ENCODE measurements around the gene OR52M1.
"Not testable (repeated sequence)": the region's sequence is repeated elsewhere in the genome, so short reads cannot be mapped to it uniquely, and the experiment has no call there.

OR52M1 gene

DNA sequence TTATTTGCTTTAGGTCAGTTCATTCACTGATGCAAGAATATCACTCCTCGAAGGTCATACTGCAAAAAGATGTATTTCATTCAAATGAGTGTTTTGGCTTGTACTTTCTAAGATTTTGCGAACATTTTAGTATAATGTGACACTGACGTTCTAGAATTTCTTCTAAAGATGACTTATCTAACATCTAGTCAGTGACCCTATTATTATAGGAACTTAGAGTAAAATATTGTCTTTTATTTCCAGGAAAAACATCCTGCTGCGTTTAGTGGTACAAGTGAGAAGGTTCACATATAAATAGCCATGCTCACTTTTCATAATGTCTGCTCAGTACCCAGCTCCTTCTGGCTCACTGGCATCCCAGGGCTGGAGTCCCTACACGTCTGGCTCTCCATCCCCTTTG lies at the start of gene OR52M1:
OR52M1 (plus strand) TSS at position 301 of the 400 bp plus-strand sequence; CDS start at position 301, 0 bp downstream.
- no peak for FAIRE-seq
- no peak for DNase-seq (ENCODE audit: extremely low spot score, insufficient read length, low read depth)

- DNase-seq (ENCODE audit: extremely low spot score, insufficient read length, low read depth) = no peak
- no peak for FAIRE-seq
These were observed 49.5 kb upstream of the OR52M1 start for GRCh38 chr11:4495487-4495886.

DNA sequence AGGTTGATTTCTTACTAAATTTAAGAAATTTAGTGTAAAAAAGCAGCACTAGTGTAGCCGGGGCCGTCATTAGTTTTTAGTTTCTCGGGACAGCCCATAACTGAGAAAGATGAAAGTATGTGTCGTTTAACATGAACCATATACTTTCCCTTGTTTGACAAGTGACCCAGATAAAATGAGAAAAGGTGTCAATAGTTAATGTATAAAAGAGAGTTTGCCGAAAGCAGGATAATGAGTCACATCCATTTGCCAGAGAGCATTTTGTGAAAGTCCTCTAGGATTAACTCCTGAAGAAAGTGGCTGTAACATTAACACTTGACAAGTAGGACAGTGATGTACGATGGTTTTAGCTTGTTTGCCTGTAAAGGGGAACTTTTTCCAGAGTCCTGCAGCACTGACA lies 49.0 kb upstream of the OR52M1 start:
- no peak for DNase-seq (ENCODE audit: extremely low spot score, insufficient read length, low read depth)
- no peak for FAIRE-seq

DNA sequence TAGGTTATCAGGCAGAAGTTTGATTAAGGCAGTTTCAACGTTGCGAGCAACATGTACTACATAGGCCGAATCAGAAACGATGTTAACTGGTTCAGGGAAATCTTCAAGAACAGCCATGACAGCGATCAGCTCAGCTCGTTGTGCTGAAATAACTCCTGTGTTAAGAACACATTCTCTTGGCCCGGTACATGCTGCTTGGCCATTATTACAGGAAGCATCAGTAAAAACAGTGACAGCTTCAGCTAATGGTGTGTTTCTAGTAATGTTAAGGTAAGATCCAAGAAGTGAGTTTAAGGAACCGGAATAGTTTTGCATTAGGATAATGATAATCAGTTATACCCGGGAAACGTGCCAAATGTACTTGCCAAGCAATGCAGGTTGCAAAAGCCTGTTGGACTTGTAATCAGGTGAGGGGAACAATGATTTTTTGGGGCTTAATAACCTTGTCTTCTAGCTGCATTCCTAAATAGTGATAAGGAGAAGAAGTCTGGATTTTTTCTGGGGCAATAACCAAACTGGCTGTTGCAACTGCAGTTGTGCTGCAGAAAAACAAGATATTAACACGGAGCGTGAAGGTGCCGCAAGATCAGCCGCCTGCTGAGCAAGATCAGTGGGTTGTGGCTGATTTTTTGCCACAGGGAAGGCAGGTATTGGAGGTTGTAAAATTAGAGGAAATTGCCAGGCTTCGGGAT lies 48.3 kb upstream of the OR52M1 start:
- DNase-seq (ENCODE audit: extremely low spot score, insufficient read length, low read depth) = no peak
- no peak for FAIRE-seq

GRCh38 chr11:4508886-4509285 lies 36.1 kb upstream of the OR52M1 start:
- DNase-seq (ENCODE audit: extremely low spot score, insufficient read length, low read depth) = no peak
- no peak for FAIRE-seq

GRCh38 chr11:4511282-4512245 lies 33.4 kb upstream of the OR52M1 start:
- no peak for DNase-seq (ENCODE audit: extremely low spot score, insufficient read length, low read depth)
- FAIRE-seq = no peak

DNA sequence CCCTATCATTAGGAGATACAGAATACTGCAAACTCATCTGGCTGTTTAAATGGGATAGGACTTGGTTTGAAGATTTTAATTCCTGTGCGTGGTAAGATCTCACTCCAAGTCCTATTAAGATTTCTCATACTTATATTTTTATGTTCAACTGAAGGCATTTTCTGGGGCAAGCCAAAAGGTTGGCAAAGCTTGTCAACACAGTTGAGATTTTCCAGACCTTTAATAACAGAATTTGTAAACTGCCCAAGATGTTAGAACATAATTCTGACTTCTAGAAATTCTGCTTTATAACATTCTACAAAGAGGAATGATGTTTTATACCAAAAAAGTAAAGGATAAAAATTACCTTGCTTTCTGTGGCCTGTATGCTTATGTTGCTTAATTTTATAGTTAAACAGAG lies 30.8 kb upstream of the OR52M1 start:
- no peak for DNase-seq (ENCODE audit: extremely low spot score, insufficient read length, low read depth)
- no peak for FAIRE-seq

DNA sequence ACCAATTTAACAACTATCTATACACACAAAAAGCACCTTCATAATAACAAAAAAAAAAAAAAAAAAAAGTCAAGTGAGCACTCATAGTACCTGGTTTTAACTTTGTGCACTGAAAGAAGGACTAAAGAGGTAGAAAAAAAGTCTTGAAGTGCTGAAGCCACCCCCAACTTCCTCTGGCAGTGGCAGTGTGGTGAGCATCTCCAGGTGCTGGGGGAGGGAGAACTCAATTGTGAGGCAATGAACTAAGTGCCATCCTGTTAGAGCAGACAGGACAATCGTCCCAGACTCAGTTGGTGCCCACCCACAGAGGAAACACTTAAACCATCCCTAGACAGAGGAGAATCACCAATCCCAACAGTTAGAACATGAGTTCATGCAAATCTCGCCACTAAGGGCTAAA lies 22.7 kb upstream of the OR52M1 start:
- FAIRE-seq (no peak), DNase-seq (ENCODE audit: extremely low spot score, insufficient read length, low read depth) (no peak)

DNA sequence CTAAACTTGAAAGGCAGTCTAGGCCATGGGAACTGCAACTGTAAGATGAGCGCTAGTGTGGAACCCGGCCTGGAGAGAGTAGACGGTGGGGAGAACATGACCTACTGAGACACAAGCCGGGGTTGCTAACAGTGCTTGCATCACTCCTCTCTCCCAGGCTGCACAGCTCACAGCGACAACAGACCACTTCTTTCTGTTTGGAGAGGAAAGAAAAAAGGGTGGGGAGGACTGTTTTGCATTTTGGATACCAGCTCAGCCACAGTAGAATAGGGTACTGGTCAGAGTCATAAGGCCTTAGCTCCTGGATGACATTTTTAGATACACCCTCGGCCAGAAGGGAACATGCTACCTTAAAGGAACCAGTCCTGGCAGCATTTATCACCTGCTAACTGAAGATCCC lies 22.2 kb upstream of the OR52M1 start:
- no peak for FAIRE-seq

GRCh38 chr11:4523666-4524065 lies 21.3 kb upstream of the OR52M1 start:
- DNase-seq (ENCODE audit: extremely low spot score, insufficient read length, low read depth) (no peak), FAIRE-seq (no peak)

More for the DNA sequence above, 22.2 kb upstream of the OR52M1 start:
- no peak for DNase-seq (ENCODE audit: extremely low spot score, insufficient read length, low read depth)

DNA sequence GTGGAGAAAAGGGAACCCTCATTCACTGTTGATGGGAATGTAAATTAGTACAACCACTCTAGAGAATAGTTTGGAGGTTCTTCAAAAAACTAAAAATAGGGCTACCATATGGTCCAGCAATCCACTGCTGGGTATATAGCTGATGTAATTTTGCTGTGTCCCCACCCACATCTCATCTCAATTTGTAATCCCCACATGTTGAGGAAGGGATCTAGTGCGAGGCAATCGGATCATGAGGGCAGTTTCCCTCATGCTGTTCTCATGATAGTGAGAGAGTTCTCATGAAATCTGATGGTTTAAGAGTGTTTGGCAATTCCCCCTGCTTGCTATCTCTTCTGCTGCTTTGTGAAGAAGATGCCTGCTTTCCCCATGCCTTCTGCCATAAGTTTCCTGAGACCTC lies 17.1 kb upstream of the OR52M1 start:
- FAIRE-seq = no peak
- DNase-seq (ENCODE audit: extremely low spot score, insufficient read length, low read depth) = no peak

DNA sequence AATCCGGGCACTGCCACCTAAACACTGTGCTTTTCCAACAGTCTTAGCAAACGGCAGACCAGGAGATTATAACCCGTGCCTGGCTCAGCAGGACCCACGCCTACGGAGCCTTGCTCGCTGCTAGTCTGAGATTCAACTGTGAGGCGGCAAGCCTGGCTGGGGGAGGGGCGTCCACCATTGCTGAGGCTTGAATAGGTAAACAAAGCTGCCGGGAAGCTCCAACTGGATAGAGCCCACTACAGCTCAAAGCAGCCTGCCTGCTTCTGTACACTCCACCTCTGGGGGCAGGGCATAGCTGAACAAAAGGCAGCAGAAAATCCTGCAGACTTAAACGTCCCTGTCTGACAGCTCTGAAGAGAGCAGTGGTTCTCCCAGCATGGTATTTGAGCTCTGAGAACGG lies 13.3 kb upstream of the OR52M1 start:
- not testable (repeated sequence) for FAIRE-seq; DNase-seq (ENCODE audit: extremely low spot score, insufficient read length, low read depth)

GRCh38 chr11:4539603-4540219 lies 5.3 kb upstream of the OR52M1 start:
- DNase-seq (ENCODE audit: extremely low spot score, insufficient read length, low read depth) = peak; percentile 5
- FAIRE-seq = peak; percentile 78

DNA sequence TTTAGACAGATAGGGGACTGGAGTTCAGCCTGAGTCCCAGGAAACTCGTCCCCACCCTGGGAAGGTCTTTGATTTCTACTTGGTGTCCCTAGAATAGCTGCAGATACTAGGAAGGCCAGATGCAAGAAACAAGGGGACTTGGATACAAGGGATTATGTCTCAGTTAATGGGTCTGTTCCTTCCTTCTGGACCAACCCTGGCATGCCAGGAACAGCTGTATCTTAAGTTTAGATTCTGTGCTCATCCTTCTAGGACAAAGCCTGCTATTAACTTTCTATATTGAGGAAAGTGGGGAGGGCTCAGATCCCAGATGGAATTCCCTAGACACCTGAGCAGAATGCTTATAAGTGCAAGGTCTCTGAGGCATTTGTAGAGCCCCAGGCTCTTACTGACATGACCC lies 3.9 kb upstream of the OR52M1 start:
- no peak for DNase-seq (ENCODE audit: extremely low spot score, insufficient read length, low read depth)
- FAIRE-seq = no peak

GRCh38 chr11:4543561-4543960 lies 1.4 kb upstream of the OR52M1 start:
- FAIRE-seq (no peak), DNase-seq (ENCODE audit: extremely low spot score, insufficient read length, low read depth) (no peak)

DNA sequence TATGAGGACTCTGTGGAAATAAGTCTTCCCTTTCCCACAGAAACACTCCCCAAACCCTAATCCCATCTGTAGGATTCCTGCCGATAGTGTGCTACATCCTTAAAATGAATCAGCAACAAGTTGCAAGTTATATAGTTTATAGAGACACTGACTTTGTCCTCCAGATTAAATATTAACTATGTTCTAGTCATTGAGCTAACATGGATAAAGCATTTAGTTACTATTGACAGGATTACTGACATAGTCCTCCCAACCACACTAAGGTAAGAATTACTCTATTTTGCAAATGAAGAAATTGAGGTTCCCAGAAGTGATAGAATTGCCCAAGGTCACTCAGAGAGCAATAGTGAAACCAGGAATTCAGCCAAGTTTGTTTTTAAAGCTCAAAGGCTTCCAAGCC lies 1.9 kb downstream of the OR52M1 start:
- DNase-seq (ENCODE audit: extremely low spot score, insufficient read length, low read depth) (no peak), FAIRE-seq (no peak)

- FAIRE-seq (no peak), DNase-seq (ENCODE audit: extremely low spot score, insufficient read length, low read depth) (no peak)
These were observed 2.4 kb downstream of the OR52M1 start for GRCh38 chr11:4547416-4547815.

DNA sequence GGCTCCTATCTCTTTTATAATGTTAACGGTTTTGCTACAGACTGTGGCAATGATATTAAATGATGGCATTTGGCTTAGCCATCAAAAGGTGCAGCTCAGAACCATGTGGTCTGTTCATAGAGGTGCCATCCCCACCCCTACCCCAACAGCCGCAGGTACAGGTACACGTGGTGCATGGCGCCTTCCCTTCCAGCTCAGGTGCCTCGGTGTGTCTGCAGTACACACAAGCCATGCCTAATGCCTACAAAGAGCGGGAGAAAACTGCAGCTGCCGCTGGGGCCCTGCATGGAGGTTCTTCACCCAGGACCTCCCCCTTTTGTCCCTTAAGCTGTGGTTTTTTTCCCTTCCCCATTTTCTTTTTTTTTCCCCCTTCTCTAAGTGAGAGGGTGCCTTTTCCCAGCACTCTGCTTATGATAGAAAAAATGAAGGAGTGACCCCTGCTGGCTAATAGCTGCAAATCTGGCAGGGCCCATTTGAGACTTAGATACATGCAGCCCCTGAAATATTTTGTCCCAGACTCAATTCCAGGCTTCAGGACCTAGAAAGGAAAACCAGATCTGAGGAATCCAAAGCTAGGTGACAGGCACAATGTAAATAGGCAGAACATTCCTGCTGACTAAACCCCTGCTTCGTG lies 6.5 kb downstream of the OR52M1 start:
- FAIRE-seq = no peak
- no peak for DNase-seq (ENCODE audit: extremely low spot score, insufficient read length, low read depth)

- DNase-seq (ENCODE audit: extremely low spot score, insufficient read length, low read depth) (no peak), FAIRE-seq (no peak)
These were observed 14.8 kb downstream of the OR52M1 start for GRCh38 chr11:4559527-4560440.
